GM23248 (cell line): Measurements from ENCODE around the gene NEDD9. TPM values are rescaled to one million over a fixed set of nuclear protein-coding genes. Genes with fewer than 3 reads are reported as not detected.

ENCODE experiments used
- DNase-seq: peaks from one replicate; pipeline ENCODE4 v3.0.0-alpha.2; 2015
- H2AFZ ChIP-seq: fragments of 200-600 bp; sonication (generic); 2 replicates; pipeline ENCODE4 v1.6.1; 2016; ENCODE audit warnings: antibody characterized with exemption
- H3F3A ChIP-seq: fragments of 200-600 bp; sonication (generic); 2 replicates; pipeline ENCODE4 v1.6.1; 2016; ENCODE audit warnings: mild to moderate bottlenecking, antibody characterized with exemption, mixed run types; ENCODE audit not compliant: insufficient read depth
- H3K27ac ChIP-seq: fragments of 200-600 bp; sonication (generic); 2 replicates; pipeline ENCODE4 v1.5.1; 2016; ENCODE audit warnings: mild to moderate bottlenecking
- H3K27me3 ChIP-seq: fragments of 200-600 bp; sonication (generic); replicated peaks from 2 replicates; pipeline ENCODE4 v1.6.1; 2016; ENCODE audit warnings: mild to moderate bottlenecking; ENCODE audit not compliant: insufficient read depth
- H3K36me3 ChIP-seq: fragments of 200-600 bp; sonication (generic); 2 replicates; pipeline ENCODE4 v1.6.1; 2016; ENCODE audit warnings: low read depth, mild to moderate bottlenecking
- H3K4me1 ChIP-seq: fragments of 200-600 bp; sonication (generic); 2 replicates; pipeline ENCODE4 v1.6.1; 2016; ENCODE audit warnings: mild to moderate bottlenecking; ENCODE audit not compliant: insufficient read depth
- H3K4me2 ChIP-seq: fragments of 200-600 bp; sonication (generic); one replicate; pipeline ENCODE4 v1.6.1; 2016; ENCODE audit warnings: mild to moderate bottlenecking; ENCODE audit not compliant: unreplicated experiment
- H3K4me3 ChIP-seq: fragments of 200-600 bp; sonication (generic); 2 replicates; pipeline ENCODE4 v1.5.1; 2016; ENCODE audit warnings: mild to moderate bottlenecking
- H3K79me2 ChIP-seq: fragments of 200-600 bp; sonication (generic); 2 replicates; pipeline ENCODE4 v1.6.1; 2016; ENCODE audit warnings: mild to moderate bottlenecking; ENCODE audit not compliant: insufficient read depth
- H3K9ac ChIP-seq: fragments of 200-600 bp; sonication (generic); 2 replicates; pipeline ENCODE4 v1.6.1; 2016; ENCODE audit warnings: mild to moderate bottlenecking
- H3K9me2 ChIP-seq: fragments of 200-600 bp; sonication (generic); 2 replicates; pipeline ENCODE4 v1.6.1; 2016; ENCODE audit warnings: mixed run types, mild to moderate bottlenecking, moderate library complexity; ENCODE audit not compliant: insufficient read depth
- H3K9me3 ChIP-seq: fragments of 200-600 bp; sonication (generic); one replicate; pipeline ENCODE4 v1.6.1; 2017; ENCODE audit warnings: low read depth
- H4K20me1 ChIP-seq: fragments of 200-600 bp; sonication (generic); 2 replicates; pipeline ENCODE4 v1.6.0; 2016; ENCODE audit not compliant: insufficient read depth
- EZH2 ChIP-seq: fragments of 200-600 bp; sonication (generic); IDR thresholded peaks from 2 replicates; pipeline ENCODE4 v1.6.1; 2018; ENCODE audit warnings: antibody characterized with exemption, mild to moderate bottlenecking; ENCODE audit not compliant: insufficient read depth, poor library complexity, severe bottlenecking
- EZH2phosphoT487 ChIP-seq: fragments of 200-600 bp; sonication (generic); IDR thresholded peaks from 2 replicates; pipeline ENCODE4 v1.6.1; 2018; ENCODE audit warnings: antibody characterized with exemption, moderate library complexity, mild to moderate bottlenecking, low read depth; ENCODE audit not compliant: insufficient read depth
- in situ Hi-C: fragments of 300-500 bp; cut with MboI; formaldehyde crosslinking; loops from 2 replicates; pipeline ENCODE4 v1.15.0; 2020
- polyA plus RNA-seq: library from polyadenylated mRNA; unstranded; fragments of >200 nt; fragmentation: Nextera tagmentation; extraction: Ambion mirVana; gene quantifications from 2 replicates; pipeline ENCODE4 v1.2.1, GENCODE V29; 2016
- small RNA-seq: library from RNA; depleted of rRNA; stranded (forward); fragments of <200 nt; gene quantifications from one replicate; pipeline ENCODE3, GENCODE V24; 2014; ENCODE audit warnings: low read depth, low replicate concordance
- total RNA-seq: library from RNA; depleted of rRNA; stranded (reverse); fragments of >200 nt; shearing (Covaris generic); gene quantifications from 2 replicates; pipeline ENCODE4 v1.2.3, GENCODE V29; 2014; rRNA removed

NEDD9 gene
- total and polyA plus RNA-seq, 2 experiments from 2014 or later = 3.0 to 4.2 TPM

- in situ Hi-C loops = no loop called here
- peaks cover 10% of the 10 kb centered on the region; the same call in 1 of the 2 replicates for H3F3A ChIP-seq
- DNase-seq = no peak
These were observed 95.7 kb downstream of the NEDD9 start for GRCh38 chr6:11136809-11137208.

More at GRCh38 chr6:11136809-11137208, 95.7 kb downstream of the NEDD9 start:
- Histone ChIP-seq H3K4me3 (no peak overlapping the region), H2AFZ (no peak overlapping the region), H3K4me1 (peaks cover 21% of the 10 kb centered on the region), H3K36me3 (peaks cover 17% of the 10 kb centered on the region; the same call in 1 of the 2 replicates), H4K20me1 (no peaks in the 10 kb centered on the region), H3K4me2 (no peak overlapping the region), H3K79me2 (peaks cover 21% of the 10 kb centered on the region), H3K9ac (no peak overlapping the region), H3K9me2 (0 out of 2 replicates have a peak, but pooled peaks cover 3% of the 10 kb centered on the region), H3K27ac (no peak overlapping the region), H3K9me3 (no peaks in the 10 kb centered on the region), H3K27me3 (no peaks in the 10 kb centered on the region)
- TF ChIP-seq EZH2phosphoT487 (no peak), EZH2 (no peak)

Small RNA genes within 50 kb of the gene (small RNA-seq; reads per million reads assigned to genes)
- not detected for gene AL136139.1

Other genes with a start within 250 kb of the NEDD9 start
- gene ELOVL2, start 188.4 kb downstream of the NEDD9 start, total RNA-seq = 0.32 and 0.76 TPM in 2 replicates
- gene ELOVL2, start 188.4 kb downstream of the NEDD9 start, polyA plus RNA-seq = 0.29 and 0.42 TPM in 2 replicates
- 11.3 and 12.4 TPM in 2 replicates for gene SMIM13, start 138.8 kb downstream of the NEDD9 start, total RNA-seq
- 5.1 and 6.4 TPM in 2 replicates for gene SMIM13, start 138.8 kb downstream of the NEDD9 start, polyA plus RNA-seq
- not detected in 2 replicates for gene ERVFRD-1, start 120.9 kb downstream of the NEDD9 start, total RNA-seq
- 0.05 TPM in 1 of 2 replicates, not detected in the other for gene ERVFRD-1, start 120.9 kb downstream of the NEDD9 start, polyA plus RNA-seq